Osteoblast (primary cell): ENCODE results near the gene TSPYL1. TPM values are rescaled to one million over a fixed set of nuclear protein-coding genes. Genes with fewer than 3 reads are reported as not detected.

Source experiments
- DNase-seq: peaks from one replicate; pipeline ENCODE4 v3.0.0; 2011; ENCODE audit warnings: low spot score, mixed read lengths; ENCODE audit not compliant: insufficient read length; ENCODE audit errors: missing footprints
- H2AFZ ChIP-seq: 2 replicates; pipeline ENCODE4 v1.6.0; 2011; ENCODE audit warnings: mild to moderate bottlenecking, low read length
- H3K27ac ChIP-seq: 2 replicates; pipeline ENCODE4 v1.5.1; 2011; ENCODE audit warnings: mild to moderate bottlenecking, low read depth, low read length, moderate library complexity
- H3K27me3 ChIP-seq: 2 replicates; pipeline ENCODE4 v1.6.0; 2012; ENCODE audit warnings: mild to moderate bottlenecking, control low read depth, inconsistent platforms, low read length, moderate library complexity; ENCODE audit not compliant: insufficient read depth
- H3K36me3 ChIP-seq: 2 replicates; pipeline ENCODE4 v1.5.1; 2011; ENCODE audit warnings: mild to moderate bottlenecking, low read length, control low read depth, moderate library complexity; ENCODE audit not compliant: insufficient read depth
- H3K4me1 ChIP-seq: 2 replicates; pipeline ENCODE4 v1.5.1; 2011; ENCODE audit warnings: mild to moderate bottlenecking, low read length, control low read depth, moderate library complexity; ENCODE audit not compliant: insufficient read depth
- H3K4me2 ChIP-seq: 2 replicates; pipeline ENCODE4 v1.6.0; 2011; ENCODE audit warnings: mild to moderate bottlenecking, low read length; ENCODE audit not compliant: insufficient read depth
- H3K4me3 ChIP-seq: fragments of 200-600 bp; sonication (generic); 3 replicates; pipeline ENCODE4 v1.5.1; 2012; ENCODE audit warnings: mild to moderate bottlenecking, low read length, inconsistent platforms; ENCODE audit not compliant: insufficient read depth
- H3K79me2 ChIP-seq: 2 replicates; pipeline ENCODE4 v1.6.0; 2012; ENCODE audit warnings: mild to moderate bottlenecking, low read length, control low read depth, inconsistent platforms; ENCODE audit not compliant: insufficient read depth
- H3K9me3 ChIP-seq: 2 replicates; pipeline ENCODE4 v1.5.1; 2011; ENCODE audit warnings: low read depth, low read length, control low read depth
- H4K20me1 ChIP-seq: 2 replicates; pipeline ENCODE4 v1.6.0; 2012; ENCODE audit warnings: mild to moderate bottlenecking, low read length, control low read depth; ENCODE audit not compliant: insufficient read depth
- CTCF ChIP-seq: IDR thresholded peaks from 2 replicates; pipeline ENCODE4 v1.5.1; 2011; ENCODE audit warnings: mild to moderate bottlenecking, low read depth, low read length, moderate library complexity; ENCODE audit errors: extremely low read depth
- total RNA-seq: library from RNA; depleted of rRNA; stranded (reverse); fragments of >200 nt; gene quantifications from 2 replicates; pipeline ENCODE4 v1.2.3, GENCODE V29; 2012

The TSPYL1 gene
- total RNA-seq, 1 donor = 89.4 TPM

GRCh38 chr6:116253188-116253504 lies 26.6 kb downstream of the TSPYL1 start:
- Histone ChIP-seq H3K4me3 (peak overlapping the region; percentile 99), H3K27ac (peak overlapping the region; percentile 97), H4K20me1 (no peaks in the 10 kb centered on the region), H3K36me3 (peaks cover 4% of the 10 kb centered on the region), H3K4me2 (peak overlapping the region; percentile 89), H3K27me3 (no peaks in the 10 kb centered on the region), H2AFZ (peak overlapping the region; percentile 96), H3K79me2 (peaks cover 64% of the 10 kb centered on the region), H3K9me3 (no peaks in the 10 kb centered on the region), H3K4me1 (peaks cover 50% of the 10 kb centered on the region)
- no peak for TF ChIP-seq CTCF
- DNase-seq = no peak

- H3K9me3 ChIP-seq = no peaks in the 10 kb centered on the region
- H3K27ac ChIP-seq = peak overlapping the region; percentile 97
- TF ChIP-seq CTCF = no peak
- no peaks in the 10 kb centered on the region for H3K27me3 ChIP-seq
- peak overlapping the region; percentile 89 for H3K4me2 ChIP-seq
- no peaks in the 10 kb centered on the region for H4K20me1 ChIP-seq
- H3K4me1 ChIP-seq = peaks cover 54% of the 10 kb centered on the region
- peaks cover 4% of the 10 kb centered on the region for H3K36me3 ChIP-seq
- no peak overlapping the region for H2AFZ ChIP-seq
- H3K4me3 ChIP-seq = peak overlapping the region; percentile 99
- DNase-seq = no peak
- H3K79me2 ChIP-seq = peaks cover 71% of the 10 kb centered on the region
These were observed 28.0 kb downstream of the TSPYL1 start for GRCh38 chr6:116251568-116252384.

DNA sequence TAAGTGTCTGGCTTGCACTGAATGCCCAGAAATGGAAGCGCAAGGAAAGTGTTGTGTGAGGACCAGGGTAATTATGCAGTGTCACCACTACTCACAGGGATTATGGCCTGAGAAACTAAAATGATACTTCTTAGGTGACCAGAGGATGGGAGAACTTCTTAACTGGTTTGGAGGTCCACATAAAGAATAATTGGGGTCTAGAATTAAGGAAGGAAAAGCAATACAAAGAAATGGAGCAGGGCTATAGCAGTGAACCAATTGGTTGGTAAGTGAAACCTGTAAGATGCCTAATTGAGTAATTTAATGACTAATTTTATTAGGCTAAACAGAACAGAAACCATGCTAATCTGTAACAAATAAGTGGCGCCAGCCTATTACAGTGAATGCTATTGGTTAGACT lies 31.2 kb downstream of the TSPYL1 start:
- Histone ChIP-seq H3K4me1 (peaks cover 56% of the 10 kb centered on the region), H3K27me3 (no peaks in the 10 kb centered on the region), H3K9me3 (no peaks in the 10 kb centered on the region), H3K36me3 (peaks cover 4% of the 10 kb centered on the region), H4K20me1 (no peaks in the 10 kb centered on the region), H3K27ac (no peak overlapping the region), H3K4me2 (no peak overlapping the region), H3K4me3 (no peak overlapping the region), H2AFZ (no peak overlapping the region), H3K79me2 (peaks cover 60% of the 10 kb centered on the region)
- DNase-seq = no peak
- TF ChIP-seq CTCF = no peak

DNA sequence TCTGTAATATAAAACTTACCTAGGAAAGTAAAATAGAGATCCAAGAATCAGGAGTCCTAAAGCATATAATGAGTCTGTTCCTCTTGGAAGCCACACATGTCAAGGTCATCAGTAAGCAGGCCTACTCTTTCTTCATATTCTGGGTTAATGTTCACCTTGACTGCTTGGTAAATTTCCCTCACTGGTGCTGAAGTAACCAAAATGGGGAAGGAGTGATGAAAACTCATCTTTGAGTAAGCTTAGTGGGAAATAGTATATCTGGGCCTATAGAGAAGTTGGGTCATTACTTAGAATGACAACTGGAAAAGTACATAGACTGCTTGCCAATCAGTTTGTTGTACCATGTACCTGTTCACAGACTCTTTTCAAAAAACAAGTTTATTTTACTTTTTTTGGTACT lies 32.4 kb downstream of the TSPYL1 start:
- Histone ChIP-seq H3K4me1 (peaks cover 47% of the 10 kb centered on the region), H3K4me2 (no peak overlapping the region), H3K9me3 (no peaks in the 10 kb centered on the region), H2AFZ (no peak overlapping the region), H3K27ac (no peak overlapping the region), H3K79me2 (peaks cover 47% of the 10 kb centered on the region), H3K36me3 (no peaks in the 10 kb centered on the region), H3K27me3 (no peaks in the 10 kb centered on the region), H3K4me3 (no peak overlapping the region), H4K20me1 (no peaks in the 10 kb centered on the region)
- DNase-seq = no peak
- TF ChIP-seq CTCF = no peak
